Smooth muscle cell (in vitro differentiated cells): ENCODE measurements around the gene GREB1L. TPM values are rescaled to one million over a fixed set of nuclear protein-coding genes. Genes with fewer than 3 reads are reported as not detected.
"Not testable (repeated sequence)": the region's sequence is repeated elsewhere in the genome, so short reads cannot be mapped to it uniquely, and the experiment has no call there.

ENCODE experiments used
- DNase-seq: peaks from one replicate; lab custom pipeline; 2025; ENCODE audit not compliant: unreplicated experiment; lab: John Stamatoyannopoulos, UW
- H2AFZ ChIP-seq: fragments of 200-600 bp; sonication (generic); 2 replicates; pipeline ENCODE4 v1.6.0; 2016; ENCODE audit warnings: antibody characterized with exemption, low read depth, mild to moderate bottlenecking
- H3F3A ChIP-seq: fragments of 200-600 bp; sonication (generic); 2 replicates; pipeline ENCODE4 v1.6.0; 2017; ENCODE audit warnings: antibody characterized with exemption, low read depth
- H3K27ac ChIP-seq: fragments of 200-600 bp; sonication (generic); 2 replicates; pipeline ENCODE4 v1.5.1; 2016; ENCODE audit warnings: low read depth, mild to moderate bottlenecking
- H3K27me3 ChIP-seq: fragments of 200-600 bp; sonication (generic); 2 replicates; pipeline ENCODE4 v1.6.1; 2016; ENCODE audit warnings: low read depth, mild to moderate bottlenecking
- H3K36me3 ChIP-seq: fragments of 200-600 bp; sonication (generic); 2 replicates; pipeline ENCODE4 v1.5.1; 2016; ENCODE audit warnings: low read depth
- H3K4me1 ChIP-seq: fragments of 200-600 bp; sonication (generic); 2 replicates; pipeline ENCODE4 v1.5.1; 2016; ENCODE audit warnings: low read depth
- H3K4me2 ChIP-seq: fragments of 200-600 bp; sonication (generic); 2 replicates; pipeline ENCODE4 v1.6.0; 2016; ENCODE audit warnings: mild to moderate bottlenecking
- H3K4me3 ChIP-seq: fragments of 200-600 bp; sonication (generic); 2 replicates; pipeline ENCODE4 v1.5.1; 2016; ENCODE audit warnings: mild to moderate bottlenecking
- H3K79me2 ChIP-seq: fragments of 200-600 bp; sonication (generic); 2 replicates; pipeline ENCODE4 v1.6.0; 2016; ENCODE audit warnings: low read depth, mild to moderate bottlenecking
- H3K9ac ChIP-seq: fragments of 200-600 bp; sonication (generic); 2 replicates; pipeline ENCODE4 v1.6.0; 2016; ENCODE audit warnings: low read depth
- H3K9me3 ChIP-seq: fragments of 200-600 bp; sonication (generic); replicated peaks from 2 replicates; pipeline ENCODE4 v1.5.1; 2016; ENCODE audit warnings: low read depth
- H4K20me1 ChIP-seq: fragments of 200-600 bp; sonication (generic); 2 replicates; pipeline ENCODE4 v1.6.0; 2016; ENCODE audit warnings: low read depth
- CTCF ChIP-seq: fragments of 200-600 bp; sonication (generic); IDR thresholded peaks from 2 replicates; pipeline ENCODE4 v1.5.1; 2017; ENCODE audit warnings: borderline replicate concordance, mild to moderate bottlenecking, antibody characterized with exemption; ENCODE audit not compliant: insufficient read depth, poor library complexity, severe bottlenecking
- WGBS: methylation state at CpG from one replicate; pipeline ENCODE4 v1.1.7; 2016; ENCODE audit warnings: low lambda C conversion rate; 5-methylcytosine and 5-hydroxymethylcytosine counted together
- polyA plus RNA-seq: library from polyadenylated mRNA; unstranded; fragments of >200 nt; fragmentation: Nextera tagmentation; extraction: Ambion mirVana; gene quantifications from 2 replicates; pipeline ENCODE4 v1.2.1, GENCODE V29; 2016
- total RNA-seq: library from RNA; depleted of rRNA; stranded (reverse); fragments of >200 nt; gene quantifications from 2 replicates; pipeline ENCODE4 v1.2.3, GENCODE V29; 2014

GREB1L gene
- total and polyA plus RNA-seq, 2 experiments from 2014 or later, result 4.0 to 15.3 TPM

- Histone ChIP-seq H3K9ac (no peak overlapping the region), H3K4me1 (no peaks in the 10 kb centered on the region), H3F3A (no peaks in the 10 kb centered on the region), H4K20me1 (no peaks in the 10 kb centered on the region), H2AFZ (no peak overlapping the region), H3K36me3 (no peaks in the 10 kb centered on the region), H3K4me2 (no peak overlapping the region), H3K27ac (no peak overlapping the region), H3K79me2 (no peaks in the 10 kb centered on the region), H3K27me3 (no peaks in the 10 kb centered on the region), H3K4me3 (no peak overlapping the region), H3K9me3 (no peaks in the 10 kb centered on the region)
- TF ChIP-seq CTCF, result no peak
- DNase-seq, result no peak
- 100% methylated on average over 1 of the region's 1 CpG for WGBS
These were observed 31.8 kb upstream of the GREB1L start for GRCh38 chr18:21210278-21210677.

- Histone ChIP-seq H3K4me2 (no peak overlapping the region), H3K4me3 (no peak overlapping the region), H3K9me3 (no peaks in the 10 kb centered on the region), H3K36me3 (no peaks in the 10 kb centered on the region), H3K79me2 (no peaks in the 10 kb centered on the region), H2AFZ (no peak overlapping the region), H3K4me1 (no peaks in the 10 kb centered on the region), H3F3A (no peaks in the 10 kb centered on the region), H3K27me3 (no peaks in the 10 kb centered on the region), H3K9ac (no peak overlapping the region), H4K20me1 (no peaks in the 10 kb centered on the region), H3K27ac (no peak overlapping the region)
- WGBS, result 65% methylated on average over 2 of the region's 2 CpGs
- TF ChIP-seq CTCF, result no peak
- no peak for DNase-seq
These were observed 31.2 kb upstream of the GREB1L start for GRCh38 chr18:21210784-21211183.

GRCh38 chr18:21214409-21214808 lies 27.6 kb upstream of the GREB1L start:
- H2AFZ ChIP-seq, H3K27me3 ChIP-seq, H3K79me2 ChIP-seq, H3K9me3 ChIP-seq, H3K36me3 ChIP-seq, H3K9ac ChIP-seq, H4K20me1 ChIP-seq, H3K4me2 ChIP-seq, H3K27ac ChIP-seq, H3F3A ChIP-seq, DNase-seq, H3K4me3 ChIP-seq, H3K4me1 ChIP-seq: not testable (repeated sequence)
- 96% methylated on average over 5 of the region's 5 CpGs for WGBS

- Histone ChIP-seq H3K4me3 (no peak overlapping the region), H3K79me2 (no peaks in the 10 kb centered on the region), H3K36me3 (no peaks in the 10 kb centered on the region), H3K9me3 (no peaks in the 10 kb centered on the region), H3K27ac (no peak overlapping the region), H2AFZ (no peak overlapping the region), H4K20me1 (no peaks in the 10 kb centered on the region), H3K4me2 (no peak overlapping the region), H3F3A (no peaks in the 10 kb centered on the region), H3K4me1 (no peaks in the 10 kb centered on the region), H3K9ac (no peak overlapping the region), H3K27me3 (no peaks in the 10 kb centered on the region)
- WGBS, result 69% methylated on average over 6 of the region's 6 CpGs
- DNase-seq, result no peak
- no peak for TF ChIP-seq CTCF
These were observed 26.5 kb upstream of the GREB1L start for GRCh38 chr18:21215490-21215889.
